Endothelial cell (in vitro differentiated cells): Measurements from ENCODE around the gene ZNF598. TPM values are rescaled to one million over a fixed set of nuclear protein-coding genes. Genes with fewer than 3 reads are reported as not detected.
A peak's percentile ranks its signal among the peaks of the same experiment; 100 is the strongest.
"Not testable (repeated sequence)": the region's sequence is repeated elsewhere in the genome, so short reads cannot be mapped to it uniquely, and the experiment has no call there.

Experiments
- DNase-seq: peaks from one replicate; pipeline ENCODE4 v3.0.0; 2021; ENCODE audit warnings: low spot score
- H3K27ac Mint-ChIP-seq: one replicate; pipeline ENCODE4 v1.8.0; 2021; ENCODE audit warnings: mixed read lengths, inconsistent platforms; ENCODE audit not compliant: unreplicated experiment
- H3K27me3 Mint-ChIP-seq: one replicate; pipeline ENCODE4 v1.8.0; 2021; ENCODE audit warnings: mild to moderate bottlenecking, moderate library complexity, mixed read lengths, inconsistent platforms; ENCODE audit not compliant: unreplicated experiment
- H3K36me3 Mint-ChIP-seq: one replicate; pipeline ENCODE4 v1.8.0; 2021; ENCODE audit warnings: mild to moderate bottlenecking, low read depth, mixed read lengths, inconsistent platforms; ENCODE audit not compliant: unreplicated experiment
- H3K4me1 Mint-ChIP-seq: one replicate; pipeline ENCODE4 v1.8.0; 2021; ENCODE audit warnings: mild to moderate bottlenecking, mixed read lengths, inconsistent platforms; ENCODE audit not compliant: unreplicated experiment
- H3K4me3 Mint-ChIP-seq: one replicate; pipeline ENCODE4 v1.8.0; 2021; ENCODE audit warnings: mild to moderate bottlenecking, mixed read lengths, inconsistent platforms; ENCODE audit not compliant: unreplicated experiment
- H3K9me3 Mint-ChIP-seq: one replicate; pipeline ENCODE4 v1.8.0; 2021; ENCODE audit warnings: mixed read lengths, inconsistent platforms; ENCODE audit not compliant: unreplicated experiment
- total RNA-seq: library from RNA; stranded (reverse); fragmentation: NEBNext Ultra II Directional; extraction: Animal tissue kit (Norgen Biotek cat#: 25700); gene quantifications from one replicate; pipeline ENCODE4 v1.2.1, GENCODE V29; 2021; ENCODE audit not compliant: unreplicated experiment
- TF ChIP-seq, protein P1 (sequence below): fragments of 200-600 bp; sonication (generic); IDR thresholded peaks from one replicate; pipeline ENCODE4 v1.5.0; 2021; ENCODE audit warnings: antibody characterized with exemption; ENCODE audit not compliant: unreplicated experiment

ZNF598 gene
- total RNA-seq, 1 donor from 2014 or later = 34.4 TPM

DNA sequence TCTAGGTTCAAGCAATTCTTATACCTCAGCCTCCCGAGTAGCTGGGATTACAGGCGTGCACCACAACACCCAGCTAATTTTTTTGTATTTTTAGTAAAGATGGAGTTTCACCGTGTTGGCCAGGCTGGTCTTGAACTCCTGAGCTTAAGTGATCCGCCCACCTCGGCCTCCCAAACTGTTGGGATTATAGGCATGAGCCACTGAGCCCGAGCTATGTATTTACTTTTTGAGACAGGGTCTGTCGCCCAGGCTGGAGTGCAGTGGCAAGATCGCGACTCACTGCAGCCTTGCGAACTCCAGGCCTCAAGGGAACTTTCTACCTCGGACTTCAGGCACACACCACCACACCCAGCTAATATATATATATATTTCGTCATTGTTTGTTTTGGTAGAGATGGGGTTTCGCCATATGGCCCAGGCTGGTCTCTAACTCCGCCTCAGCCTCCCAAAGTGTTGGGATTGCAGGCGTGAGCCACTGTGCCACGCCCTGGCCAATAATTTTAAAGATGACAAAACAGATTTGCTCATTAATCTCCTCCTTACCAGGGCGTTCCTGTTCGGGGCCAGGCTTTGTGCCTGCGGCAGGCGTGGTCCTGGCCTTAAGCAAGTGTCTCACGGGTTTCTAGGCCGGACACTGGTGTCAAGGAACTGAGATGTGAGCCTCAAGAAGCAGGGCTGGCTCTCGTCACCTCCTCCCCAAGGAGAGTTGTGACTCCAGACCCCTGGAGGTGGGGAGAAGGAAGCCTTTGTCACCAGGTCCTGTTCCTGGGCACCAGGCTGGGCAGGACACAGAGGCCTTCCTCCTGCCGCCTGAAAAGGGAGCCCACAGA lies 5.7 kb upstream of the ZNF598 start:
- Mint-ChIP-seq H3K4me1 (peaks cover under 1% of the 10 kb centered on the region), H3K4me3 (no peak overlapping the region), H3K27me3 (peaks cover 10% of the 10 kb centered on the region), H3K36me3 (no peaks in the 10 kb centered on the region), H3K27ac (no peak overlapping the region), H3K9me3 (no peaks in the 10 kb centered on the region)
- TF ChIP-seq, protein P1, sequence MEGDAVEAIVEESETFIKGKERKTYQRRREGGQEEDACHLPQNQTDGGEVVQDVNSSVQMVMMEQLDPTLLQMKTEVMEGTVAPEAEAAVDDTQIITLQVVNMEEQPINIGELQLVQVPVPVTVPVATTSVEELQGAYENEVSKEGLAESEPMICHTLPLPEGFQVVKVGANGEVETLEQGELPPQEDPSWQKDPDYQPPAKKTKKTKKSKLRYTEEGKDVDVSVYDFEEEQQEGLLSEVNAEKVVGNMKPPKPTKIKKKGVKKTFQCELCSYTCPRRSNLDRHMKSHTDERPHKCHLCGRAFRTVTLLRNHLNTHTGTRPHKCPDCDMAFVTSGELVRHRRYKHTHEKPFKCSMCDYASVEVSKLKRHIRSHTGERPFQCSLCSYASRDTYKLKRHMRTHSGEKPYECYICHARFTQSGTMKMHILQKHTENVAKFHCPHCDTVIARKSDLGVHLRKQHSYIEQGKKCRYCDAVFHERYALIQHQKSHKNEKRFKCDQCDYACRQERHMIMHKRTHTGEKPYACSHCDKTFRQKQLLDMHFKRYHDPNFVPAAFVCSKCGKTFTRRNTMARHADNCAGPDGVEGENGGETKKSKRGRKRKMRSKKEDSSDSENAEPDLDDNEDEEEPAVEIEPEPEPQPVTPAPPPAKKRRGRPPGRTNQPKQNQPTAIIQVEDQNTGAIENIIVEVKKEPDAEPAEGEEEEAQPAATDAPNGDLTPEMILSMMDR = no peak
- DNase-seq = no peak

DNA sequence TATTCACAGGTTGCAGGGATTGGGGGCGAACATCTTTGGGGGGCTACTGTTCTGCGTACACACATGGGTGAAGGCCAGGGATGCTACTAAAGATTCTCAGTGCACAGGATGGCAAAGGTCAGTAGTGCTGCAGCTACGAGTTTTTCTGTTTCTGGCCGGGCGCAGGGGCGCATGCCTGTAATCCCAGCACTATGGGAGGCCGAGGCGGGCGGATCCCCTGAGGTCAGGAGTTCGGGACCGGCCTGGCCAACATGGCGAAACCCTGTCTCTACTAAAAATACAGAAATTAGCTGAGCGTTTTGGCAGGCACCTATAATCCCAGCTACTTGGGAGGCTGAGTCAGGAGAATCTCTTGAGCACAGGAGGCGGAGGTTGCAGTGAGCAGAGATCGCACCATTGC lies 3.9 kb upstream of the ZNF598 start:
- peaks cover 3% of the 10 kb centered on the region for H3K36me3 Mint-ChIP-seq
- no peak overlapping the region for H3K4me3 Mint-ChIP-seq
- peaks cover 9% of the 10 kb centered on the region for H3K4me1 Mint-ChIP-seq
- TF ChIP-seq, protein P1 = no peak
- no peak overlapping the region for H3K27ac Mint-ChIP-seq
- H3K27me3 Mint-ChIP-seq = peaks cover 8% of the 10 kb centered on the region
- no peaks in the 10 kb centered on the region for H3K9me3 Mint-ChIP-seq
- no peak for DNase-seq

DNA sequence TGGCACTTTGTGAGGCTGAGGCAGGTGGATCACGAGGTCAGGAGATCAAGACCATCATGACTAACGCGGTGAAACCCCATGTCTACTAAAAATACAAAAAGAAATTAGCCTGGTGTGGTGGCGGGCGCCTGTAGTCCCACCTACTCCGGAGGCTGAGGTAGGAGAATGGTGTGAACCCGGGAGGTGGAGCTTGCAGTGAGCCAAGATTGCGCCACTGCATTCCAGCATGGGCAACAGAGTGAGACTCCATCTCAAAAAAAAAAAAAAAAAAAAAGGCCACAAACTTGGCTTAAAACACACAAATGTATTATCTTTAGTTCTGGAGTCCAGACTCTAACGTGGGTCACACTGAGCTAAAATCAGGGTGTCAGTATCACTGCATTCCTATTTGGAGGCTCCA lies 2.1 kb upstream of the ZNF598 start:
- Mint-ChIP-seq H3K4me1 (peaks cover 17% of the 10 kb centered on the region), H3K27me3 (peaks cover 13% of the 10 kb centered on the region)
- H3K36me3 Mint-ChIP-seq, H3K4me3 Mint-ChIP-seq, H3K27ac Mint-ChIP-seq, DNase-seq, H3K9me3 Mint-ChIP-seq: not testable (repeated sequence)

DNA sequence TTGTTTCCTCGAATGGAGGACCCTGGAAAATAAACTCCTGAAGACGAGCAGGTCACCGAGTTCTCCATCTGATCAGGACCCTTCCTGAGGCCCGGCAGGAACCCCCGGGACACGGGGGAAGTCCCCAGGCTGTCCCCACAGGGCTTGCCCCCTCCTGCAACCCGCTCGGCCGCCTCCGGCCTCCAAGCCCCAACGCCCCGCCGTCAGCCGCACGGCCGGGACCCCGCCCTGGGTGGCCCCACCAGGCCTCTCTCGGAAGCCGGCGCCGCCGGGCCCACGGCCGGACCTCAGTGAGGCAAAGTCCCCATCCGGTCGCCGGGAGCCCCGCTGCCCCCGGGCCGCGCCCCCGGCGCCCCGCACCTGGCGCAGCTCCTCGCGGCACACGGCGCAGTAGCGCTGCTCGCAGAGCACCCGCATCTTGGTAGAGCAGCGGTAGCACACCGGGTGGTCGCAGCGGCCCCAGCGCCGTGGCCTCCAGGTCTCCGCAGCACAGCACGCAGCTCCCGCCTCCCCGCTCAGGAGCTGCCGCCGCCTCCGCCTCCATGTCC lies 383 bp downstream of the ZNF598 start:
- no peaks in the 10 kb centered on the region for H3K9me3 Mint-ChIP-seq
- H3K36me3 Mint-ChIP-seq = peaks cover 6% of the 10 kb centered on the region
- peaks cover 11% of the 10 kb centered on the region for H3K27me3 Mint-ChIP-seq
- H3K4me1 Mint-ChIP-seq = peaks cover 21% of the 10 kb centered on the region
- TF ChIP-seq, protein P1 = no peak
- H3K4me3 Mint-ChIP-seq = peak overlapping the region; percentile 93
- H3K27ac Mint-ChIP-seq = no peak overlapping the region
- no peak for DNase-seq

DNA sequence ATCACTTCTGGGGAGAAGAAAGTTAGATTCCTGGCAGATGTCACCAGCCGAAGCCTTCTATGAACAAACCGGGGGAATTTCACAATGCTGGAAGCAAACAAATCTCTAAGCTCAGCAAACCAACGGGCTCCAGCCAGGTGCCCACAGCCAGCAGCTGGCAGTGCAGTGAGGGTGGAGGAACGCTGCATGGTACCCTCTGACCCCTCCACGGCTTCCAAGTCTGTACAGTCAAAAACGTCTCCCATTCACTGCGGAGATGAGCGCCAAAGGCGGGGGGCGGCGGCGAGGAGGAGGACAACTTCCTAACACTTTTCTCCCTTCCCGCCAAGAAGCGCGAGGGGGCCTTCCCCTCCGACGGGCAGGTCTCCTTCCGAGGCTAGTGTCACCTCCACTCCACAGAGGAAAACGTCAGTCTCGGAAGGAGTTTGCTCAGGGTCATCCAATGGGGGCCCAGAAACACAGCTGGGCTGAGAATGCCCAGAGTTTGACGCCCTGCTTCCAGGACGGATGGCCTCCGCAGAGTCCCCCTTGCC lies 924 bp downstream of the ZNF598 start:
- peaks cover 11% of the 10 kb centered on the region for H3K27me3 Mint-ChIP-seq
- H3K9me3 Mint-ChIP-seq = no peaks in the 10 kb centered on the region
- no peak for DNase-seq
- H3K4me1 Mint-ChIP-seq = peaks cover 21% of the 10 kb centered on the region
- TF ChIP-seq, protein P1 = no peak
- H3K27ac Mint-ChIP-seq = peak overlapping the region; percentile 1
- peaks cover 6% of the 10 kb centered on the region for H3K36me3 Mint-ChIP-seq
- H3K4me3 Mint-ChIP-seq = peak overlapping the region; percentile 93
